ENCODE measurements around the gene ADRM1. TPM values are rescaled to one million over a fixed set of nuclear protein-coding genes. Genes with fewer than 3 reads are reported as not detected.

The ADRM1 gene
- total and polyA plus RNA-seq, 5 donors from 2014 or later = 67.9 to 117 (median 101) TPM

DNA sequence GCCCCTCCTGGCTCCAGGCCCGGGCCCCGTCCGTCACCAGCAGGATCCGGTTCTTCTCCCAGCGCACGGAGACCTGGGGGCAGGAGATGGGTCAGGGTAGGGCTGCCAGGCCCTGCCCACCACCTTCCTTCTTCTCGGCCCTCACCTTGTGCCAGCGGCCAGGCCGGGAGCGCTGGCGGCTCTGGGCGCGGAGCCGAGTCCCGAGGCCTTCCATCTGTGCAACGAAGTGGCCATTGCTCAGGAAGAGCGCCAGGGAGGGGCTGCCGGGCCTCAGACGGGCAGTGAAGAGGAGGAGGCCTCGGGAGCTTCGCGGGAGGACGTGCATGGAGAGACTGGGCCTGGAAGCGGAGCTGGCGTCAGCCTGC, 7.9 kb downstream of the ADRM1 start:
- Mint-ChIP-seq H3K4me1 (peaks cover 0 to 4% (median 0%) of the 10 kb centered on the region in 4 donors), H3K9me3 (no peaks in the 10 kb centered on the region), H3K4me3 (no peak overlapping the region), H3K36me3 (peaks cover 7% of the 10 kb centered on the region), H3K27me3 (no peaks in the 10 kb centered on the region), H3K27ac (no peak overlapping the region)
- Histone ChIP-seq H3K27me3 (ENCODE audit: control insufficient read depth, insufficient read depth, low read length) (no peaks in the 10 kb centered on the region), H3K9me3 (ENCODE audit: control insufficient read depth in 2 of 2, low read length in 2 of 2) (no peaks in the 10 kb centered on the region), H3K4me1 (ENCODE audit: control insufficient read depth, insufficient read depth, low read length, poor library complexity, severe bottlenecking) (peaks cover 1% of the 10 kb centered on the region), H3K36me3 (ENCODE audit: control insufficient read depth, insufficient read depth, low read length) (peaks cover 29% of the 10 kb centered on the region), H3K4me3 (ENCODE audit: low read depth, low read length) (no peak overlapping the region), H3K27ac (ENCODE audit: insufficient read depth, low read length, poor library complexity, severe bottlenecking) (no peak overlapping the region)
- no peak for DNase-seq
- no peak for ATAC-seq (ENCODE audit: low read depth in 2 of 2)

DNA sequence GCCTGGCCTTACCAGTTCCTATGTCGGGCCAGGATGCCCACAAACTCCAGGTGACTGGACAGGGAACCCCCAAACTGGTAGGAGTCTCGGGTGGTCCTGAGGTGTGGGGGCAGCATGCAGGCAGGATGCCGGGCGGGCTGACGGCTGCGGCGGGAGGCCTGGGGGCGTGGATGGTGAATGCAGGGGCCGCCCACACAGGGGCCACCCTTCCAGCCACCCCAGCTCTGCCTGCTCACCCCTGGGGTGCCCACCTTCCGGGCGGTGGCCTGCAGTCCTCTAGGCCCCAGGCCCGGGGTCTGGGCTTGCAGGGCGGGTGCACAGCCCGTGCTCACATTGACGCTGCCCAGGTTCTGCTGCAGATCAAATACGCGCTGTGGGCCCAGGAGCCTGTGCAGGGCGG, 8.4 kb downstream of the ADRM1 start:
- Mint-ChIP-seq H3K36me3 (peaks cover 7% of the 10 kb centered on the region), H3K27ac (no peak overlapping the region), H3K4me3 (no peak overlapping the region), H3K4me1 (peaks cover 0 to 3% (median 0%) of the 10 kb centered on the region in 4 donors), H3K9me3 (no peaks in the 10 kb centered on the region), H3K27me3 (no peaks in the 10 kb centered on the region)
- no peak overlapping the region for H3K27ac ChIP-seq (ENCODE audit: insufficient read depth, low read length, poor library complexity, severe bottlenecking)
- H3K27me3 ChIP-seq (ENCODE audit: control insufficient read depth, insufficient read depth, low read length) = no peaks in the 10 kb centered on the region
- ATAC-seq (ENCODE audit: low read depth in 2 of 2) (no peak), DNase-seq (no peak)
- peaks cover 25% of the 10 kb centered on the region for H3K36me3 ChIP-seq (ENCODE audit: control insufficient read depth, insufficient read depth, low read length)
- H3K4me3 ChIP-seq (ENCODE audit: low read depth, low read length) = no peak overlapping the region
- no peaks in the 10 kb centered on the region for H3K4me1 ChIP-seq (ENCODE audit: control insufficient read depth, insufficient read depth, low read length, poor library complexity, severe bottlenecking)
- no peaks in the 10 kb centered on the region for H3K9me3 ChIP-seq (ENCODE audit: control insufficient read depth in 2 of 2, low read length in 2 of 2)

DNA sequence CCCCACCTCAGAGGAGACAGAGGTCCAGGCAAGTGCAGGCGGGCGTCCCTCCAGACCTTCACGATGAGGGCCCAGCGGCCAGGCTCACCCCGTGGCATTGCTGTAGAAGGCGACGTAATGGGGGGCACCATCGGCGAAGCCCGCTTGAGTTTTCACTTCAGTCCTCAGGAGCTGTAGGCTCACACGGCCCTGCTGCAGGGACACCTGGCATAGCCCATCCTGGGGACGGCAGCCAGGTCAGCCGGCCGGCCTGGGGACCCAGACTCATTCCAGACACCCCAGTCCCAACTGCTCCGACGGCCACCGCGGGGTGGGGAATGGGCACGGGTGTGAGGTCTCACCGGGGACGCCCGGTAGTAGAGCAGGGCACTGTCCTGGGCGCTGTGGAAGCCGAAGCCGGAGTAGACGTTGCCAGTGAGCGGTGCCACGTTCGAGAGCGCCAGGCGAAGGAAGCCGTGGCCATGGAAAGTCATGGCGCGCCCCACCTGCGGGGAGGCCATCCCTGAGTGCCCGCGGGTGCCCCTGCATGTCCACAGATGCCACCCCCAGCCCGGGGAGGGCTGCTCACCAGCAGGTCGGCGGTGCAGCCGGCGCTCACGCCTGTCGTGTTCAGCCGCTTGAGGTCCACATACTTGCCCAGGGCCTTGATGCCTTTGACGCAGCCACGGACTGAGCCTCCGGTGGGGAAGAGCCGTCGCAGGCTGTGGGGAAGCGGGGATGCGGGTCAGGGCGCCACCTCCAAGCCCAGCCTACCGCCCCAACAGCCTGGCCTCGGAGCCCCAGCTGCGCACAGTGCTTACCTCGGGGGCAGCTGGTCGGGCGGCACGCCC, 9.2 kb downstream of the ADRM1 start:
- no peaks in the 10 kb centered on the region for H3K9me3 Mint-ChIP-seq
- H3K27ac ChIP-seq (ENCODE audit: insufficient read depth, low read length, poor library complexity, severe bottlenecking) = no peak overlapping the region
- DNase-seq (no peak), ATAC-seq (ENCODE audit: low read depth in 2 of 2) (no peak)
- H3K27ac Mint-ChIP-seq = no peak overlapping the region
- no peaks in the 10 kb centered on the region for H3K4me1 ChIP-seq (ENCODE audit: control insufficient read depth, insufficient read depth, low read length, poor library complexity, severe bottlenecking)
- no peak overlapping the region for H3K4me3 ChIP-seq (ENCODE audit: low read depth, low read length)
- H3K4me3 Mint-ChIP-seq = no peak overlapping the region
- no peaks in the 10 kb centered on the region for H3K9me3 ChIP-seq (ENCODE audit: control insufficient read depth in 2 of 2, low read length in 2 of 2)
- H3K36me3 ChIP-seq (ENCODE audit: control insufficient read depth, insufficient read depth, low read length) = peaks cover 17% of the 10 kb centered on the region
- peaks cover 0 to 2% (median 0%) of the 10 kb centered on the region in 4 donors for H3K4me1 Mint-ChIP-seq
- H3K36me3 Mint-ChIP-seq = peaks cover 7% of the 10 kb centered on the region
- no peaks in the 10 kb centered on the region for H3K27me3 ChIP-seq (ENCODE audit: control insufficient read depth, insufficient read depth, low read length)
- H3K27me3 Mint-ChIP-seq = no peaks in the 10 kb centered on the region

DNA sequence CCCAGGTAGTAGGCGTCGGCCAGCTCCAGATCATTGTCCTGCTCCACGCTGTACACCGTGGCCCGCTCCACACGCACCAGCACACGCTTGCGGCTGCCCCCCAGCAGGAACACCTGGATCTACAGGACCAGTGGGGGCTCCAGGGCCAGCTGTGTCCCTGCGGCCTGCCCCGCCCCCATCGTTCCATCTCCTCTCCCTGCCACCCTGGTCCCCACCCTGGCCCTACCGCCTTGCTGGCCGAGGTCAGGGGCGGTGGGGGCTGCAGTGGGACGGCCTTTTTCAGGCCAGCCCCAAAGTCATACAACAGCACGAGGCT, 9.8 kb downstream of the ADRM1 start:
- Mint-ChIP-seq H3K36me3 (peaks cover 7% of the 10 kb centered on the region), H3K9me3 (no peaks in the 10 kb centered on the region), H3K4me3 (no peak overlapping the region), H3K27ac (no peak overlapping the region), H3K4me1 (peaks cover 0 to 2% (median 0%) of the 10 kb centered on the region in 4 donors), H3K27me3 (no peaks in the 10 kb centered on the region)
- ATAC-seq (ENCODE audit: low read depth in 2 of 2) (no peak), DNase-seq (no peak)
- no peak overlapping the region for H3K27ac ChIP-seq (ENCODE audit: insufficient read depth, low read length, poor library complexity, severe bottlenecking)
- H3K4me1 ChIP-seq (ENCODE audit: control insufficient read depth, insufficient read depth, low read length, poor library complexity, severe bottlenecking) = no peaks in the 10 kb centered on the region
- no peaks in the 10 kb centered on the region for H3K9me3 ChIP-seq (ENCODE audit: control insufficient read depth in 2 of 2, low read length in 2 of 2)
- no peaks in the 10 kb centered on the region for H3K27me3 ChIP-seq (ENCODE audit: control insufficient read depth, insufficient read depth, low read length)
- H3K36me3 ChIP-seq (ENCODE audit: control insufficient read depth, insufficient read depth, low read length) = peaks cover 12% of the 10 kb centered on the region
- no peak overlapping the region for H3K4me3 ChIP-seq (ENCODE audit: low read depth, low read length)

DNA sequence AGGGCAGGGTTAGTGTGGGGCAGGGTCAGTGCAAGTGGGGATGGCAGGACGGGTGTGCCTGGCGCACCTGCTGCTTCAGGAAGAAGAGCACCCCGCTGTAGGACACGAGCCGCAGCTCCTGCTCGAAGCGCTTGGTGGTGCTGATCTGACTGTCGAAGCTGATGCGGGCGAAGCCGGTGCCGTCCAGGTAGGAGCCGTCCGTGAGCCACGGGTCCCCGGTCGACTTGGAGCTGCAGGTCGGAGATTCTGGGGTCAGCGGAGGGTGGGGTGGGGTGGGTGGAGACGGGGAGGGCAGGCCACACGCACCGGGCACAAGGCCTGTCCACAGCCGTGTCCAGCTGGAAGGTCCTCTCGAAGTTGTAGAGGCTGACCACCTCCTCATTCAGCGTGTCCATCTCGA, 10.2 kb downstream of the ADRM1 start:
- Histone ChIP-seq H3K27ac (ENCODE audit: insufficient read depth, low read length, poor library complexity, severe bottlenecking) (no peak overlapping the region), H3K4me1 (ENCODE audit: control insufficient read depth, insufficient read depth, low read length, poor library complexity, severe bottlenecking) (no peaks in the 10 kb centered on the region), H3K36me3 (ENCODE audit: control insufficient read depth, insufficient read depth, low read length) (peaks cover 9% of the 10 kb centered on the region), H3K4me3 (ENCODE audit: low read depth, low read length) (no peak overlapping the region), H3K27me3 (ENCODE audit: control insufficient read depth, insufficient read depth, low read length) (no peaks in the 10 kb centered on the region), H3K9me3 (ENCODE audit: control insufficient read depth in 2 of 2, low read length in 2 of 2) (no peaks in the 10 kb centered on the region)
- H3K36me3 Mint-ChIP-seq = peaks cover 7% of the 10 kb centered on the region
- no peak overlapping the region for H3K4me3 Mint-ChIP-seq
- H3K9me3 Mint-ChIP-seq = no peaks in the 10 kb centered on the region
- H3K4me1 Mint-ChIP-seq = peaks cover 0 to 2% (median 0%) of the 10 kb centered on the region in 4 donors
- H3K27ac Mint-ChIP-seq = no peak overlapping the region
- no peaks in the 10 kb centered on the region for H3K27me3 Mint-ChIP-seq
- no peak for ATAC-seq (ENCODE audit: low read depth in 2 of 2)
- DNase-seq = no peak

DNA sequence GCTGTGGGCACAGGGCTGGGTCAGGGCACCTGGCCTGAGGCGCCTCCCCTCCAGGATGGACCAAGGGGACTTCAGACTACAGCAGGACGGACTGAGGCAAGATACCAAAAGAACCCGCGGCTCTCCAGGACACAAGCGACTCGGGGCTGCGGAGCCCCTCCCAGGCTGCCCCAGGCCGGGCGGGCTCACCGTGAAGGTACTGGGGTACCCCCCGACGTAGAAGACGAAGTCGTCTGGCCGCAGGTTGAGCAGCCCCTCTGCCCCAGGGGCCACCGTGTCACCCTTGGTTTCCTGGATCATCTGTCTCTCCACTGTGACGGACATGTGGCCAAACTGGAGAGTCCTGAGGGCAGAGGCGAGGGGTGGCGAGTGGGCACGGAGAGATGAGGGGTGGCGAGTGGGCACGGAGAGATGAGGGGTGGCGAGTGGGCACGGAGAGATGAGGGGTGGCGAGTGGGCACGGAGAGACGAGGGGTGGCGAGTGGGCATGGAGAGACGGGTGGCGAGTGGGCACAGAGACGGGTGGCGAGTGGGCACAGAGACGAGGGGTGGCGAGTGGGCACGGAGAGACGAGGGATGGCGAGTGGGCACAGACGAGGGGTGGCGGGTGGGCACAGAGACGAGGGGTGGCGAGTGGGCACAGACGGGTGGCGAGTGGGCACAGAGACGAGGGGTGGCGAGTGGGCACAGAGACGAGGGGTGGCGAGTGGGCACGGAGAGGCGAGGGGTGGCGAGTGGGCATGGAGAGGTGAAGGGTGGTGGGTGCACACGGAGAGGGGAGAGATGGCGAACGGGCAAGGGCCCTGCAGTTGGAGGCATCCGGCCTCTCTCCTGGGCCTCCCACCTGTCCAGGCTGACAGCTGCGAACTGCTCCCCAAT, 10.9 kb downstream of the ADRM1 start:
- Histone ChIP-seq H3K27me3 (ENCODE audit: control insufficient read depth, insufficient read depth, low read length) (no peaks in the 10 kb centered on the region), H3K4me1 (ENCODE audit: control insufficient read depth, insufficient read depth, low read length, poor library complexity, severe bottlenecking) (no peaks in the 10 kb centered on the region), H3K4me3 (ENCODE audit: low read depth, low read length) (no peak overlapping the region), H3K36me3 (ENCODE audit: control insufficient read depth, insufficient read depth, low read length) (peaks cover 2% of the 10 kb centered on the region), H3K9me3 (ENCODE audit: control insufficient read depth in 2 of 2, low read length in 2 of 2) (no peaks in the 10 kb centered on the region), H3K27ac (ENCODE audit: insufficient read depth, low read length, poor library complexity, severe bottlenecking) (no peak overlapping the region)
- Mint-ChIP-seq H3K27ac (no peak overlapping the region), H3K9me3 (no peaks in the 10 kb centered on the region), H3K27me3 (no peaks in the 10 kb centered on the region), H3K36me3 (peaks cover 4% of the 10 kb centered on the region), H3K4me1 (peaks cover 0 to 2% (median 0%) of the 10 kb centered on the region in 4 donors), H3K4me3 (no peak overlapping the region)
- no peak for ATAC-seq (ENCODE audit: low read depth in 2 of 2)
- DNase-seq = no peak

DNA sequence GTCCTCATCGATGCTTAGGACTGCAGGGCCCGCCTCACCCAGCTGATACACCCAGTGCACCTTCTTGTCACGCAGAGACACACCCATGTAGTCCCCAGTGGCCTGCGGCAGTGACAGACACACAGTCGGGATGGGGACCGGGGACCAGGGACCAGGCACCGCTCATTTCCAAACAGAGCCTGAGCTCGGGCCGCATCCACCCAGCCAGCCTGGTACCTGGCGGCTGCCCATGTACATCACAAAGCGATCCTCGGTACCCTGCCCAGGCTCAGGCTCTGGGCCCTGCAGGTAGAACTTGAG, 11.5 kb downstream of the ADRM1 start:
- H3K4me3 Mint-ChIP-seq = no peak overlapping the region

More for the DNA sequence above, 11.5 kb downstream of the ADRM1 start:
- no peaks in the 10 kb centered on the region for H3K27me3 Mint-ChIP-seq
- no peaks in the 10 kb centered on the region for H3K36me3 Mint-ChIP-seq
- DNase-seq (no peak), ATAC-seq (ENCODE audit: low read depth in 2 of 2) (no peak)
- Histone ChIP-seq H3K4me1 (ENCODE audit: control insufficient read depth, insufficient read depth, low read length, poor library complexity, severe bottlenecking) (no peaks in the 10 kb centered on the region), H3K36me3 (ENCODE audit: control insufficient read depth, insufficient read depth, low read length) (no peaks in the 10 kb centered on the region), H3K27ac (ENCODE audit: insufficient read depth, low read length, poor library complexity, severe bottlenecking) (no peak overlapping the region), H3K4me3 (ENCODE audit: low read depth, low read length) (no peak overlapping the region), H3K27me3 (ENCODE audit: control insufficient read depth, insufficient read depth, low read length) (no peaks in the 10 kb centered on the region), H3K9me3 (ENCODE audit: control insufficient read depth in 2 of 2, low read length in 2 of 2) (no peaks in the 10 kb centered on the region)
- no peaks in the 10 kb centered on the region for H3K9me3 Mint-ChIP-seq
- peaks cover 0 to 2% (median 0%) of the 10 kb centered on the region in 4 donors for H3K4me1 Mint-ChIP-seq
- no peak overlapping the region for H3K27ac Mint-ChIP-seq

Data from CD4-positive, CD25-positive, alpha-beta regulatory T cell (primary cell).